ENCODE results near the gene DCBLD2.

DNA sequence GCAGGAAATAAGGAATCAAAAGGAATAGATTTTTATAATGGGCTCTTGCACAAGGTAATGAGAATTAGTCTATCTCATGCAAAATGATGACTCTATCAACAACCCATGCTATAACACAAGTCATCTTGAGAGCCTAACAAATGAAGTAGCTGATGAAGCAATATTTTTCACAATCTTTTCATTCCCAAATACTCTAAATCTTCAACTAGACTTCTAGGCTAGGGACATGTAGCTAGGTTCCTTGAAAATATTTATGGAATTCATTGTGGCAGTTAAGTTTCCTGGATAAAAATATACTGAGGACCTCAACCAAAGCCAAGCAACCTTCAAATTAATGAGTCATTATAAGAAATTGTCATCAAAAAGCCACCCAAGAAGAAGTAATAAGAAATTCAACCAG, 55.4 kb downstream of the DCBLD2 start:
- TF ChIP-seq, protein P1, sequence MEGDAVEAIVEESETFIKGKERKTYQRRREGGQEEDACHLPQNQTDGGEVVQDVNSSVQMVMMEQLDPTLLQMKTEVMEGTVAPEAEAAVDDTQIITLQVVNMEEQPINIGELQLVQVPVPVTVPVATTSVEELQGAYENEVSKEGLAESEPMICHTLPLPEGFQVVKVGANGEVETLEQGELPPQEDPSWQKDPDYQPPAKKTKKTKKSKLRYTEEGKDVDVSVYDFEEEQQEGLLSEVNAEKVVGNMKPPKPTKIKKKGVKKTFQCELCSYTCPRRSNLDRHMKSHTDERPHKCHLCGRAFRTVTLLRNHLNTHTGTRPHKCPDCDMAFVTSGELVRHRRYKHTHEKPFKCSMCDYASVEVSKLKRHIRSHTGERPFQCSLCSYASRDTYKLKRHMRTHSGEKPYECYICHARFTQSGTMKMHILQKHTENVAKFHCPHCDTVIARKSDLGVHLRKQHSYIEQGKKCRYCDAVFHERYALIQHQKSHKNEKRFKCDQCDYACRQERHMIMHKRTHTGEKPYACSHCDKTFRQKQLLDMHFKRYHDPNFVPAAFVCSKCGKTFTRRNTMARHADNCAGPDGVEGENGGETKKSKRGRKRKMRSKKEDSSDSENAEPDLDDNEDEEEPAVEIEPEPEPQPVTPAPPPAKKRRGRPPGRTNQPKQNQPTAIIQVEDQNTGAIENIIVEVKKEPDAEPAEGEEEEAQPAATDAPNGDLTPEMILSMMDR (conservative IDR thresholded peaks at IDR 0.05; ENCODE audit: low read depth, low read length) = no peak
- TF ChIP-seq EZH2phosphoT487 (IDR thresholded peaks at IDR 0.05; ENCODE audit: borderline replicate concordance, low read length) = no peak
